PC-3 (cell line): ENCODE results near the gene TRIM26. TPM values are rescaled to one million over a fixed set of nuclear protein-coding genes. Genes with fewer than 3 reads are reported as not detected.

Experiments
- ATAC-seq: fragments of 200-7000 bp; cut with Tn5 transposase; 2 replicates; pipeline ENCODE4 v1.9.1; 2020; ENCODE audit warnings: mild to moderate bottlenecking, moderate library complexity
- BruUV-seq: library from RNA; stranded (reverse); fragments of 400-500 nt; replicated peaks from 2 replicates; lab custom pipeline; 2021; lab: Mats Ljungman, UMichigan
- CTCF ChIA-PET: fragments of 300-600 bp; sonication (Branson Sonifier 250); formaldehyde crosslinking; loops from one replicate; lab custom pipeline; 2022; ENCODE audit warnings: antibody characterized with exemption; lab: Charles Lee
- POLR2A ChIA-PET: fragments of 300-600 bp; sonication (Branson Sonifier 250); formaldehyde crosslinking; loops from one replicate; lab custom pipeline; 2022; ENCODE audit warnings: antibody characterized with exemption; ENCODE audit not compliant: unreplicated experiment; lab: Charles Lee
- DNase-seq: peaks from one replicate; pipeline ENCODE4 v3.0.0-alpha.2; 2015
- H2AFZ ChIP-seq: fragments of 300-600 bp; sonication (generic); 2 replicates; pipeline ENCODE4 v1.6.0; 2016; ENCODE audit warnings: antibody characterized with exemption, low read length
- H3F3A ChIP-seq: fragments of 300-600 bp; sonication (generic); one replicate; pipeline ENCODE4 v1.6.0; 2017; ENCODE audit warnings: antibody characterized with exemption, low read length, control low read depth, mild to moderate bottlenecking; ENCODE audit not compliant: unreplicated experiment
- H3K27ac ChIP-seq: fragments of 300-600 bp; sonication (generic); 2 replicates; pipeline ENCODE4 v1.5.1; 2016; ENCODE audit warnings: mild to moderate bottlenecking, low read length
- H3K27me3 ChIP-seq: fragments of 300-600 bp; sonication (generic); 2 replicates; pipeline ENCODE4 v1.6.1; 2016; ENCODE audit warnings: low read length, mixed read lengths
- H3K36me3 ChIP-seq: fragments of 300-600 bp; sonication (generic); 2 replicates; pipeline ENCODE4 v1.6.1; 2016; ENCODE audit warnings: low read depth, mixed run types, low read length, mixed read lengths
- H3K4me1 ChIP-seq: fragments of 300-600 bp; sonication (generic); 2 replicates; pipeline ENCODE4 v1.5.1; 2016; ENCODE audit warnings: low read length; ENCODE audit not compliant: insufficient read depth
- H3K4me2 ChIP-seq: fragments of 300-600 bp; sonication (generic); 2 replicates; pipeline ENCODE4 v1.6.0; 2016; ENCODE audit warnings: low read length
- H3K4me3 ChIP-seq: fragments of 300-600 bp; sonication (generic); 2 replicates; pipeline ENCODE4 v1.5.1; 2016; ENCODE audit warnings: mild to moderate bottlenecking, low read length, mixed read lengths
- H3K79me2 ChIP-seq: fragments of 300-600 bp; sonication (generic); 2 replicates; pipeline ENCODE4 v1.6.1; 2017; ENCODE audit warnings: low read length, mixed read lengths
- H3K9ac ChIP-seq: fragments of 300-600 bp; sonication (generic); 2 replicates; pipeline ENCODE4 v1.6.0; 2016; ENCODE audit warnings: mild to moderate bottlenecking, low read length
- H3K9me2 ChIP-seq: fragments of 300-600 bp; sonication (generic); replicated peaks from 2 replicates; pipeline ENCODE4 v1.6.1; 2016; ENCODE audit warnings: mixed run types, low read length, mixed read lengths
- H3K9me3 ChIP-seq: fragments of 300-600 bp; sonication (generic); 2 replicates; pipeline ENCODE4 v1.6.1; 2016; ENCODE audit warnings: low read length, mixed read lengths
- H4K20me1 ChIP-seq: fragments of 300-600 bp; sonication (generic); 2 replicates; pipeline ENCODE4 v1.6.1; 2016; ENCODE audit warnings: low read length, mixed read lengths
- CTCF ChIP-seq: fragments of 300-600 bp; sonication (generic); conservative IDR thresholded peaks from 2 replicates; pipeline ENCODE4 v1.5.1; 2017; ENCODE audit warnings: antibody characterized with exemption, low read depth, mild to moderate bottlenecking, low read length
- EZH2 ChIP-seq: fragments of 300-600 bp; sonication (generic); IDR thresholded peaks from one replicate; pipeline ENCODE4 v1.6.1; 2017; ENCODE audit warnings: antibody characterized with exemption, mild to moderate bottlenecking, low read length; ENCODE audit not compliant: unreplicated experiment
- EZH2phosphoT487 ChIP-seq: fragments of 300-600 bp; sonication (generic); IDR thresholded peaks from 2 replicates; pipeline ENCODE4 v1.6.1; 2018; ENCODE audit warnings: mild to moderate bottlenecking, antibody characterized with exemption, low read length, borderline replicate concordance
- intact Hi-C: fragments of 100-400 bp; cut with micrococcal nuclease; formaldehyde crosslinking; loops from 2 replicates; pipeline ENCODE4 v1.9.0; 2023
- total RNA-seq: library from RNA; depleted of rRNA; stranded (reverse); fragments of >200 nt; gene quantifications from 2 replicates; pipeline ENCODE4 v1.2.3, GENCODE V29; 2014; rRNA removed

Gene TRIM26
- total RNA-seq, 1 experiment from 2014 or later = 48.1 TPM

GRCh38 chr6:30136570-30137286 lies 76.5 kb downstream of the TRIM26 start:
- Histone ChIP-seq H3K9me2 (no peaks in the 10 kb centered on the region), H3K36me3 (no peaks in the 10 kb centered on the region), H3K27ac (no peak overlapping the region), H3K9me3 (no peaks in the 10 kb centered on the region), H3K4me2 (no peak overlapping the region), H4K20me1 (no peaks in the 10 kb centered on the region), H3K4me1 (peaks cover 8% of the 10 kb centered on the region), H3K79me2 (no peaks in the 10 kb centered on the region), H3F3A (no peaks in the 10 kb centered on the region), H3K9ac (no peak overlapping the region), H3K4me3 (no peak overlapping the region), H2AFZ (no peak overlapping the region), H3K27me3 (no peaks in the 10 kb centered on the region)
- ATAC-seq (no peak), DNase-seq (no peak)
- intact Hi-C loops = no loop called here
- BruUV-seq = no TSS peak
- ChIA-PET CTCF (no interaction called here), POLR2A (no interaction called here)
- TF ChIP-seq EZH2 (no peak), EZH2phosphoT487 (no peak), CTCF (no peak)

- no peak within 1 kb of the TSS for H3K9ac ChIP-seq
- H4K20me1 ChIP-seq = no peaks in the 10 kb centered on the region
- no peak for TF ChIP-seq EZH2phosphoT487
- no peak for TF ChIP-seq EZH2
- no peak for TF ChIP-seq CTCF
- POLR2A ChIA-PET = no interaction called here
- no TSS peak for BruUV-seq
- intact Hi-C loops = no loop called here
- H3K9me3 ChIP-seq = no peaks in the 10 kb centered on the region
- no peaks in the 10 kb centered on the region for H3K27me3 ChIP-seq
- peaks cover 9% of the 10 kb centered on the region for H3K4me1 ChIP-seq
- H3K36me3 ChIP-seq = no peaks in the 10 kb centered on the region
- DNase-seq = peak; percentile 28
- no peak within 1 kb of the TSS for H3K4me2 ChIP-seq
- H3K9me2 ChIP-seq = no peaks in the 10 kb centered on the region
- no peak within 1 kb of the TSS for H3K4me3 ChIP-seq
- H3K27ac ChIP-seq = no peak within 1 kb of the TSS
- H3K79me2 ChIP-seq = no peaks in the 10 kb centered on the region
- ATAC-seq = no peak
- H3F3A ChIP-seq = no peaks in the 10 kb centered on the region
- H2AFZ ChIP-seq = no peak within 1 kb of the TSS
- CTCF ChIA-PET = no interaction called here
These were observed 77.4 kb downstream of the TRIM26 start, which contains the start of gene TRIM40 for GRCh38 chr6:30135757-30136156. TSS of gene TRIM40 (plus strand) at chr6:30136140. CDS start at chr6:30137037, 897 bp downstream.

GRCh38 chr6:30135147-30135546 lies 78.1 kb downstream of the TRIM26 start:
- Histone ChIP-seq H3F3A (no peaks in the 10 kb centered on the region), H3K36me3 (no peaks in the 10 kb centered on the region), H4K20me1 (no peaks in the 10 kb centered on the region), H3K9me2 (no peaks in the 10 kb centered on the region), H2AFZ (no peak overlapping the region), H3K4me2 (no peak overlapping the region), H3K27me3 (no peaks in the 10 kb centered on the region), H3K79me2 (no peaks in the 10 kb centered on the region), H3K4me1 (peaks cover 15% of the 10 kb centered on the region), H3K9ac (no peak overlapping the region), H3K9me3 (no peaks in the 10 kb centered on the region), H3K27ac (no peak overlapping the region), H3K4me3 (no peak overlapping the region)
- DNase-seq (no peak), ATAC-seq (no peak)
- no TSS peak for BruUV-seq
- CTCF ChIA-PET = no interaction called here
- intact Hi-C loops = no loop called here
- POLR2A ChIA-PET = no interaction called here
- TF ChIP-seq EZH2phosphoT487 (no peak), EZH2 (no peak)

Other genes starting within 250 kb of the TRIM26 start
- gene POLR1H, start 152.1 kb downstream of the TRIM26 start, total RNA-seq = 26.3 and 40.0 TPM in 2 replicates
- 49.5 and 58.8 TPM in 2 replicates for gene PPP1R11, start 146.2 kb downstream of the TRIM26 start, total RNA-seq
- gene RNF39, start 137.6 kb downstream of the TRIM26 start, total RNA-seq = 2.0 and 4.2 TPM in 2 replicates
- 0.11 and 0.52 TPM in 2 replicates for gene TRIM31, start 100.3 kb downstream of the TRIM26 start, total RNA-seq
- gene TRIM40, start 77.3 kb downstream of the TRIM26 start, total RNA-seq = not detected in 2 replicates
- not detected in 2 replicates for gene TRIM10, start 52.2 kb downstream of the TRIM26 start, total RNA-seq
- not detected in 2 replicates for gene TRIM15, start 49.9 kb downstream of the TRIM26 start, total RNA-seq
- 17.9 and 24.8 TPM in 2 replicates for gene TRIM39, start 113.5 kb upstream of the TRIM26 start, total RNA-seq
- gene RPP21, start 131.8 kb upstream of the TRIM26 start, total RNA-seq = 151 and 161 TPM in 2 replicates